K562 (cell line): ENCODE measurements around the gene KLRF2. TPM values are rescaled to one million over a fixed set of nuclear protein-coding genes. Genes with fewer than 3 reads are reported as not detected.

Experiments used
- ATAC-seq: fragments of 200-7000 bp; cut with Tn5 transposase; 3 replicates; pipeline ENCODE4 v1.9.1; 2020; ENCODE audit warnings: moderate library complexity
- Bru-seq: library from RNA; stranded (reverse); fragments of 400-500 nt; gene quantifications from one replicate; lab custom pipeline; 2021; lab: Mats Ljungman, UMichigan
- BruChase-seq, 2 experiments: library from RNA; stranded (reverse); fragments of 400-500 nt; gene quantifications; one replicate each; lab custom pipeline; 2021; lab: Mats Ljungman, UMichigan
- BruUV-seq: library from RNA; stranded (reverse); fragments of 400-500 nt; replicated peaks from 2 replicates; lab custom pipeline; 2021; lab: Mats Ljungman, UMichigan
- CTCF ChIA-PET: fragments of 300-600 bp; formaldehyde crosslinking; extraction: SDS; loops from one replicate; lab custom pipeline; 2021; ENCODE audit warnings: low intra/inter-chr PET ratio; lab: Yijun Ruan, JAX
- POLR2A ChIA-PET: fragments of 300-600, 350-650 bp; sonication (Branson Sonifier 250); formaldehyde crosslinking; extraction: SDS; loops from one replicate; lab custom pipeline; 2021; ENCODE audit warnings: antibody characterized with exemption, inconsistent platforms; lab: Yijun Ruan, JAX
- DNase-seq, 4 experiments: peaks; one replicate each; pipeline versions ENCODE4 v3.0.0 to v3.0.0-alpha.2; 2011 to 2018; ENCODE audit warnings: low spot score in 3 of 4, mixed read lengths in 3 of 4; ENCODE audit errors: extremely low read depth in 1 of 4
- FAIRE-seq: peaks from 2 replicates; lab custom pipeline; 2011; peaks lifted over from hg19 to GRCh38; lab: Jason Lieb, UNC
- H2AFZ ChIP-seq: 2 replicates; pipeline ENCODE4 v1.6.0; 2011; ENCODE audit warnings: low read depth, low read length, control low read depth, inconsistent platforms
- H3K27ac ChIP-seq: fragments of 200-600 bp; 3 replicates; pipeline ENCODE4 v1.8.0; 2011; ENCODE audit warnings: low read depth, mild to moderate bottlenecking, control low read depth, inconsistent platforms, low read length, moderate library complexity, mixed read lengths; ENCODE audit errors: extremely low read depth
- H3K27me3 ChIP-seq, 2 experiments: fragments of 300-600 bp in 1 of 2; 2 replicates in 1 of 2; 3 replicates in 1 of 2; pipeline versions ENCODE4 v1.6.0 to v1.8.0; 2011; ENCODE audit warnings: inconsistent platforms in 2 of 2, low read length in 2 of 2, mild to moderate bottlenecking in 1 of 2, mixed read lengths in 1 of 2, moderate library complexity in 1 of 2; ENCODE audit not compliant: control insufficient read depth in 2 of 2, insufficient read depth in 2 of 2
- H3K36me3 ChIP-seq: fragments of 300-600 bp; 3 replicates; pipeline ENCODE4 v1.8.0; 2011; ENCODE audit warnings: mild to moderate bottlenecking, low read length, inconsistent platforms; ENCODE audit not compliant: control insufficient read depth, insufficient read depth
- H3K4me1 ChIP-seq, 2 experiments: fragments of 200-600 bp in 1 of 2; replicated peaks in 1 of 2; 2 replicates in 1 of 2; 3 replicates in 1 of 2; pipeline versions ENCODE4 v1.5.1 to v1.8.0; 2011; ENCODE audit warnings: inconsistent platforms in 2 of 2, low read length in 2 of 2, mild to moderate bottlenecking in 1 of 2, mixed read lengths in 1 of 2, moderate library complexity in 1 of 2; ENCODE audit not compliant: control insufficient read depth in 2 of 2, insufficient read depth in 2 of 2
- H3K4me2 ChIP-seq: 2 replicates; pipeline ENCODE4 v1.6.1; 2011; ENCODE audit warnings: low read length, control low read depth, inconsistent platforms, mixed read lengths; ENCODE audit not compliant: insufficient read depth
- H3K4me3 ChIP-seq: fragments of 200-600 bp; sonication (generic), shearing (Covaris generic); 2 replicates; pipeline ENCODE4 v1.5.1; 2016; ENCODE audit warnings: control low read depth, inconsistent platforms
- H3K79me2 ChIP-seq: fragments of 200-600 bp; 3 replicates; pipeline ENCODE4 v1.8.0; 2011; ENCODE audit warnings: low read length, inconsistent platforms; ENCODE audit not compliant: control insufficient read depth, insufficient read depth
- H3K9ac ChIP-seq, 2 experiments: 2 replicates each; pipeline versions ENCODE4 v1.6.0 to v1.6.1; 2011; ENCODE audit warnings: low read depth in 2 of 2, low read length in 2 of 2, control low read depth in 1 of 2, inconsistent platforms in 1 of 2, mild to moderate bottlenecking in 1 of 2, mixed read lengths in 1 of 2; ENCODE audit not compliant: insufficient read depth in 1 of 2
- H3K9me1 ChIP-seq: one replicate; pipeline ENCODE4 v1.6.0; 2011; ENCODE audit warnings: inconsistent platforms, mild to moderate bottlenecking, low read length, moderate library complexity; ENCODE audit not compliant: control insufficient read depth, insufficient read depth
- H3K9me3 ChIP-seq: replicated peaks from 2 replicates; pipeline ENCODE4 v1.5.1; 2011; ENCODE audit warnings: low read depth, low read length, inconsistent platforms; ENCODE audit not compliant: control insufficient read depth, insufficient read depth
- H4K20me1 ChIP-seq: replicated peaks from 2 replicates; pipeline ENCODE4 v1.6.1; 2011; ENCODE audit warnings: low read length, inconsistent platforms, mixed read lengths; ENCODE audit not compliant: control insufficient read depth, insufficient read depth
- ETV6 ChIP-seq, 3 experiments: fragments of 150-350 bp in 1 of 3; sonication (generic) in 1 of 3; formaldehyde crosslinking in 1 of 3; IDR thresholded peaks; 2 replicates each; pipeline versions ENCODE4 v1.6.1 to v1.8.0; 2014 to 2022; ENCODE audit warnings: borderline replicate concordance in 2 of 3, low read depth in 2 of 3, antibody characterized with exemption in 1 of 3, low read length in 1 of 3, mild to moderate bottlenecking in 1 of 3, missing genetic modification reagents in 1 of 3
- FOSL1 ChIP-seq: fragments of 200-800 bp; sonication (Bioruptor generic); conservative IDR thresholded peaks from 2 replicates; pipeline ENCODE4 v1.6.1; 2016; ENCODE audit warnings: missing genetic modification characterization, missing compliant biosample characterization
- ZNF592 ChIP-seq: fragments of 450-650 bp; IDR thresholded peaks from 2 replicates; pipeline ENCODE4 v1.6.1; 2017; ENCODE audit warnings: antibody characterized with exemption, mild to moderate bottlenecking
- WGBS: fragments of 100-300 bp; shearing (Covaris generic); methylation state at CpG from one replicate; pipeline ENCODE4 v1.1.6; 2016; ENCODE audit warnings: low coverage, mixed read lengths; ENCODE audit not compliant: insufficient coverage; ENCODE audit errors: missing lambda C conversion rate; 5-methylcytosine and 5-hydroxymethylcytosine counted together
- in situ Hi-C: fragments of 300-500 bp; cut with MboI; formaldehyde crosslinking; loops from 4 replicates; pipeline ENCODE4 v1.15.0; 2018; ENCODE audit warnings: inconsistent platforms, mixed read lengths
- intact Hi-C: fragments of 100-400 bp; cut with micrococcal nuclease; formaldehyde crosslinking; loops from 2 replicates; pipeline ENCODE4 v1.14.2; 2022
- long read RNA-seq, 3 experiments: library from polyadenylated mRNA in 2 of 3; library from RNA in 1 of 3; unstranded in 2 of 3; stranded (forward) in 1 of 3; transcript quantifications; one replicate each; pipeline ENCODE4 v2.0.0, GENCODE V29; 2019 to 2022
- polyA minus RNA-seq, 3 experiments: library from RNA; depleted of rRNA, polyadenylated mRNA; stranded (reverse); fragments of >200 nt; gene quantifications; 2 replicates each; pipeline ENCODE4 v1.2.3, GENCODE V29; 2011
- polyA plus RNA-seq, 8 experiments: library from polyadenylated mRNA; depleted of rRNA in 4 of 8; stranded (reverse) in 5 of 8; unstranded in 3 of 8; fragments of >200 nt; fragmentation: Nextera tagmentation in 2 of 8; fragmentation: Illumina TruSeq in 1 of 8; extraction: Ambion mirVana in 2 of 8; extraction: Trizol in 1 of 8; gene quantifications; 2 replicates each; pipeline versions ENCODE4 v1.2.1 to v1.2.3, GENCODE V29; 2011 to 2014; ENCODE audit warnings: inconsistent platforms in 1 of 8, missing spikeins in 1 of 8
- total RNA-seq, 7 experiments: library from RNA; depleted of rRNA in 6 of 7; stranded (reverse); fragments of >200 nt in 6 of 7; fragmentation: Illumina TruSeq in 2 of 7; extraction: Trizol in 2 of 7; gene quantifications; 2 replicates each; pipeline versions ENCODE4 v1.2.1 to v1.2.3, GENCODE V29; 2011 to 2021; ENCODE audit warnings: low replicate concordance in 1 of 7
- TF ChIP-seq, protein P1 (sequence below): fragments of 450-650 bp; IDR thresholded peaks from 2 replicates; pipeline ENCODE4 v1.6.1; 2018; ENCODE audit not compliant: partially characterized antibody

KLRF2 gene
- total RNA-seq (2011; cell fraction: chromatin; rRNA removed; ENCODE audit: low replicate concordance) = not detected in 2 replicates
- total RNA-seq (2011; cell fraction: nucleolus; rRNA removed) = not detected in 2 replicates
- total RNA-seq (2011; cell fraction: nucleoplasm; rRNA removed) = not detected in 2 replicates
- not detected in 2 replicates for total RNA-seq (2014; rRNA removed)
- total RNA-seq (2014; rRNA removed; fragmentation: Illumina TruSeq; extraction: Trizol) = not detected in 2 replicates
- total RNA-seq (2015; rRNA removed; fragmentation: Illumina TruSeq; extraction: Trizol) = not detected in 2 replicates
- not detected in 2 replicates for total RNA-seq (2021)
- not detected in 2 replicates for polyA plus RNA-seq (2011; rRNA removed)
- not detected in 2 replicates for polyA plus RNA-seq (2011; cell fraction: cytosol; rRNA removed)
- polyA plus RNA-seq (2011; cell fraction: nucleus; rRNA removed) = not detected in 2 replicates
- polyA plus RNA-seq (2012) = not detected in 2 replicates
- polyA plus RNA-seq (2014; fragmentation: Illumina TruSeq; extraction: Trizol) = not detected in 2 replicates
- polyA plus RNA-seq (2014; fragmentation: Nextera tagmentation; extraction: Ambion mirVana) = not detected
- polyA plus RNA-seq (2014; rRNA removed) = not detected in 2 replicates
- polyA minus RNA-seq (2011; rRNA and poly(A)+ RNA removed) = not detected in 2 replicates
- not detected in 2 replicates for polyA minus RNA-seq (2011; cell fraction: cytosol; rRNA and poly(A)+ RNA removed)
- polyA minus RNA-seq (2011; cell fraction: nucleus; rRNA and poly(A)+ RNA removed) = not detected in 2 replicates
- percentile 7 among the genes with signal in this experiment for Bru-seq, nascent RNA
- BruChase-seq, experiment 1, labeled RNA remaining after a 2-hour chase = percentile 10 among the genes with signal in this experiment
- percentile 11 among the genes with signal in this experiment for BruChase-seq, experiment 2, labeled RNA remaining after a 6-hour chase
- long read RNA-seq, experiment 1 = 0 reads
- long read RNA-seq, experiment 2 = 0 reads
- long read RNA-seq, experiment 3, partial matches to known transcripts = 0 of 1 reads
- long read RNA-seq, experiment 3, other reads (novel, unspliced or antisense) = 1 of 1 reads

GRCh38 chr12:9881246-9881645 is at the start of gene KLRF2:
KLRF2 (plus strand) TSS chr12:9881489; CDS start chr12:9881596, 107 bp downstream.
- H4K20me1 ChIP-seq = no peaks in the 10 kb centered on the region
- WGBS = 36% methylated on average over 3 of the region's 3 CpGs
- no peak for DNase-seq
- no peaks in the 10 kb centered on the region for H3K9me3 ChIP-seq
- H3K79me2 ChIP-seq = no peaks in the 10 kb centered on the region
- H3K4me1 ChIP-seq = no peaks in the 10 kb centered on the region
- peak within 1 kb of the TSS; percentile 55 for H2AFZ ChIP-seq
- in situ Hi-C loops (no loop called here), intact Hi-C loops (no loop called here)
- no peak within 1 kb of the TSS for H3K4me2 ChIP-seq
- no peaks in the 10 kb centered on the region for H3K36me3 ChIP-seq
- BruUV-seq = no TSS peak
- peak; percentile 6 for FAIRE-seq
- CTCF ChIA-PET = no interaction called here
- ATAC-seq = no peak
- H3K27me3 ChIP-seq = no peaks in the 10 kb centered on the region
- H3K9ac ChIP-seq = no peak within 1 kb of the TSS
- POLR2A ChIA-PET = no interaction called here
- TF ChIP-seq FOSL1 (tag) (no peak), ETV6 (IDR thresholded peaks at IDR 0.05; ENCODE audit: borderline replicate concordance in 1 of 2, low read depth in 2 of 2, low read length in 1 of 2) (no peak), ETV6 (CRISPR knock-in tag; IDR thresholded peaks at IDR 0.05; ENCODE audit: borderline replicate concordance) (no peak), ZNF592 (no peak)
- TF ChIP-seq, protein P1, sequence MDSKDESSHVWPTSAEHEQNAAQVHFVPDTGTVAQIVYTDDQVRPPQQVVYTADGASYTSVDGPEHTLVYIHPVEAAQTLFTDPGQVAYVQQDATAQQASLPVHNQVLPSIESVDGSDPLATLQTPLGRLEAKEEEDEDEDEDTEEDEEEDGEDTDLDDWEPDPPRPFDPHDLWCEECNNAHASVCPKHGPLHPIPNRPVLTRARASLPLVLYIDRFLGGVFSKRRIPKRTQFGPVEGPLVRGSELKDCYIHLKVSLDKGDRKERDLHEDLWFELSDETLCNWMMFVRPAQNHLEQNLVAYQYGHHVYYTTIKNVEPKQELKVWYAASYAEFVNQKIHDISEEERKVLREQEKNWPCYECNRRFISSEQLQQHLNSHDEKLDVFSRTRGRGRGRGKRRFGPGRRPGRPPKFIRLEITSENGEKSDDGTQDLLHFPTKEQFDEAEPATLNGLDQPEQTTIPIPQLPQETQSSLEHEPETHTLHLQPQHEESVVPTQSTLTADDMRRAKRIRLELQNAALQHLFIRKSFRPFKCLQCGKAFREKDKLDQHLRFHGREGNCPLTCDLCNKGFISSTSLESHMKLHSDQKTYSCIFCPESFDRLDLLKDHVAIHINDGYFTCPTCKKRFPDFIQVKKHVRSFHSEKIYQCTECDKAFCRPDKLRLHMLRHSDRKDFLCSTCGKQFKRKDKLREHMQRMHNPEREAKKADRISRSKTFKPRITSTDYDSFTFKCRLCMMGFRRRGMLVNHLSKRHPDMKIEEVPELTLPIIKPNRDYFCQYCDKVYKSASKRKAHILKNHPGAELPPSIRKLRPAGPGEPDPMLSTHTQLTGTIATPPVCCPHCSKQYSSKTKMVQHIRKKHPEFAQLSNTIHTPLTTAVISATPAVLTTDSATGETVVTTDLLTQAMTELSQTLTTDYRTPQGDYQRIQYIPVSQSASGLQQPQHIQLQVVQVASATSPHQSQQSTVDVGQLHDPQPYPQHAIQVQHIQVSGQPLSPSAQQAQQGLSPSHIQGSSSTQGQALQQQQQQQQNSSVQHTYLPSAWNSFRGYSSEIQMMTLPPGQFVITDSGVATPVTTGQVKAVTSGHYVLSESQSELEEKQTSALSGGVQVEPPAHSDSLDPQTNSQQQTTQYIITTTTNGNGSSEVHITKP = no peak
- TF ChIP-seq, all 486 proteins: peak for 0
- Histone ChIP-seq H3K27ac (no peak within 1 kb of the TSS), H3K9me1 (no peaks in the 10 kb centered on the region), H3K4me3 (no peak within 1 kb of the TSS)
